Urinary bladder (tissue), 4 donors: Measurements from ENCODE around the gene OTOF. TPM values are rescaled to one million over a fixed set of nuclear protein-coding genes. Genes with fewer than 3 reads are reported as not detected.

Experiments used
- DNase-seq: peaks from one replicate; pipeline ENCODE4 v3.0.0-alpha.2; 2015; ENCODE audit errors: extremely low spot score
- H3K27ac ChIP-seq: one replicate; pipeline ENCODE4 v1.5.1; 2013; ENCODE audit warnings: low read depth, mild to moderate bottlenecking, moderate library complexity
- H3K36me3 ChIP-seq: one replicate; pipeline ENCODE4 v1.6.1; 2013; ENCODE audit warnings: mild to moderate bottlenecking, moderate library complexity; ENCODE audit not compliant: insufficient read depth
- H3K4me1 ChIP-seq: one replicate; pipeline ENCODE4 v1.6.1; 2013; ENCODE audit warnings: mild to moderate bottlenecking, moderate library complexity; ENCODE audit not compliant: insufficient read depth
- H3K4me3 ChIP-seq: one replicate; pipeline ENCODE4 v1.5.1; 2013; ENCODE audit warnings: low read depth, low read length
- WGBS: extraction: QIAGEN DNeasy Blood & Tissue Kit; methylation state at CpG from one replicate; pipeline ENCODE4 v1.1.7; 2013; 5-methylcytosine and 5-hydroxymethylcytosine counted together
- polyA plus RNA-seq: library from polyadenylated mRNA; stranded (reverse); fragments of 200-250 nt; gene quantifications from one replicate; pipeline ENCODE4 v1.2.3, GENCODE V29; 2013
- total RNA-seq: library from RNA; depleted of rRNA; stranded (reverse); fragments of >200 nt; gene quantifications from one replicate; pipeline ENCODE4 v1.2.3, GENCODE V29; 2014
- donor health status: healthy with polysubstance abuse.
- donor health status: healthy.

Gene OTOF
- total and polyA plus RNA-seq, 2 donors: 0.10 to 0.32 TPM

GRCh38 chr2:26407526-26407925, 70.4 kb downstream of the OTOF start:
- H3K4me1 ChIP-seq: no peaks in the 10 kb centered on the region
- no peaks in the 10 kb centered on the region for H3K36me3 ChIP-seq
- no peak overlapping the region for H3K27ac ChIP-seq
- no peak for DNase-seq
- 43% methylated on average over 9 of the region's 9 CpGs for WGBS
- H3K4me3 ChIP-seq: no peak overlapping the region

Other genes starting within 250 kb of the OTOF start
- 122 TPM for gene HADHA, start 233.5 kb downstream of the OTOF start, total RNA-seq
- 107 TPM for gene HADHA, start 233.5 kb downstream of the OTOF start, polyA plus RNA-seq
- 112 TPM for gene HADHB, start 233.2 kb downstream of the OTOF start, total RNA-seq
- gene HADHB, start 233.2 kb downstream of the OTOF start, polyA plus RNA-seq: 105 TPM
- 27.7 TPM for gene SELENOI, start 132.0 kb downstream of the OTOF start, total RNA-seq
- 3.7 TPM for gene SELENOI, start 132.0 kb downstream of the OTOF start, polyA plus RNA-seq
- gene ADGRF3, start 131.3 kb downstream of the OTOF start, total RNA-seq: 0.37 TPM
- 0.08 TPM for gene ADGRF3, start 131.3 kb downstream of the OTOF start, polyA plus RNA-seq
- 1.0 TPM for gene DRC1, start 76.2 kb downstream of the OTOF start, total RNA-seq
- not detected for gene DRC1, start 76.2 kb downstream of the OTOF start, polyA plus RNA-seq
- not detected for gene CIB4, start 163.2 kb upstream of the OTOF start, total RNA-seq
- gene CIB4, start 163.2 kb upstream of the OTOF start, polyA plus RNA-seq: not detected
- 4.7 TPM for gene KCNK3, start 214.6 kb upstream of the OTOF start, total RNA-seq
- 11.4 TPM for gene KCNK3, start 214.6 kb upstream of the OTOF start, polyA plus RNA-seq